CD14-positive monocyte (primary cell): Measurements from ENCODE around the gene KRT27. TPM values are rescaled to one million over a fixed set of nuclear protein-coding genes. Genes with fewer than 3 reads are reported as not detected.

Experiments used
- DNase-seq, 3 donors: peaks; one replicate each; pipeline ENCODE4 v3.0.0-alpha.2; 2011 to 2022
- H2AFZ ChIP-seq: 2 replicates; pipeline ENCODE4 v1.6.0; 2012; ENCODE audit warnings: mild to moderate bottlenecking, low read depth, low read length, inconsistent platforms; ENCODE audit not compliant: insufficient read depth, poor library complexity, severe bottlenecking
- H3K27ac ChIP-seq, 2 donors: 1 replicate in 1 of 2; 2 replicates in 1 of 2; pipeline ENCODE4 v1.5.1; 2012 to 2013; ENCODE audit warnings: low read length in 2 of 2, control low read depth in 1 of 2, inconsistent platforms in 1 of 2, low read depth in 1 of 2, mild to moderate bottlenecking in 1 of 2
- H3K27me3 ChIP-seq, 2 donors: one replicate each; pipeline versions ENCODE4 v1.6.0 to v1.6.1; 2011 to 2013; ENCODE audit warnings: low read length in 2 of 2; ENCODE audit not compliant: control insufficient read depth in 2 of 2, insufficient read depth in 2 of 2
- H3K36me3 ChIP-seq, 2 donors: replicated peaks in 1 of 2; 1 replicate in 1 of 2; 2 replicates in 1 of 2; pipeline versions ENCODE4 v1.5.1 to v1.6.1; 2012 to 2013; ENCODE audit warnings: low read length in 2 of 2, control low read depth in 1 of 2, inconsistent platforms in 1 of 2, mild to moderate bottlenecking in 1 of 2; ENCODE audit not compliant: insufficient read depth in 2 of 2, control insufficient read depth in 1 of 2
- H3K4me1 ChIP-seq, 2 donors: 1 replicate in 1 of 2; 2 replicates in 1 of 2; pipeline versions ENCODE4 v1.5.1 to v1.6.1; 2012 to 2013; ENCODE audit warnings: low read length in 2 of 2, control low read depth in 1 of 2, inconsistent platforms in 1 of 2, mild to moderate bottlenecking in 1 of 2, moderate library complexity in 1 of 2; ENCODE audit not compliant: insufficient read depth in 2 of 2, control insufficient read depth in 1 of 2
- H3K4me2 ChIP-seq: replicated peaks from 2 replicates; pipeline ENCODE3; 2012; ENCODE audit warnings: low read length, moderate library complexity, mild to moderate bottlenecking; ENCODE audit not compliant: poor library complexity, severe bottlenecking; ENCODE audit errors: extremely low read depth
- H3K4me3 ChIP-seq, 3 experiments: fragments of 200-600 bp in 1 of 3; sonication (generic) in 1 of 3; replicated peaks in 1 of 3; 1 replicate in 2 of 3; 2 replicates in 1 of 3; pipeline ENCODE4 v1.5.1; 2011 to 2013; ENCODE audit warnings: low read length in 3 of 3, mild to moderate bottlenecking in 3 of 3, control low read depth in 2 of 3, low read depth in 2 of 3, inconsistent platforms in 1 of 3, moderate library complexity in 1 of 3
- H3K79me2 ChIP-seq: 2 replicates; pipeline ENCODE4 v1.6.0; 2012; ENCODE audit warnings: mild to moderate bottlenecking, control low read depth, inconsistent platforms, low read length, moderate library complexity; ENCODE audit not compliant: insufficient read depth
- H3K9ac ChIP-seq: 2 replicates; pipeline ENCODE4 v1.6.0; 2017; ENCODE audit warnings: low read length, mild to moderate bottlenecking; ENCODE audit not compliant: insufficient read depth, poor library complexity, severe bottlenecking
- H3K9me3 ChIP-seq, 2 donors: replicated peaks in 1 of 2; 1 replicate in 1 of 2; 2 replicates in 1 of 2; pipeline versions ENCODE4 v1.5.1 to v1.6.1; 2012 to 2013; ENCODE audit warnings: low read length in 2 of 2, control low read depth in 1 of 2; ENCODE audit not compliant: control insufficient read depth in 1 of 2, insufficient read depth in 1 of 2
- H4K20me1 ChIP-seq: 2 replicates; pipeline ENCODE4 v1.6.0; 2012; ENCODE audit warnings: mild to moderate bottlenecking, low read length, control low read depth, moderate library complexity; ENCODE audit not compliant: insufficient read depth
- H3K27ac Mint-ChIP-seq, 7 donors: one replicate each; pipeline ENCODE4 v1.8.0; 2020; ENCODE audit warnings: mild to moderate bottlenecking in 7 of 7, mixed read lengths in 7 of 7, moderate library complexity in 6 of 7, inconsistent platforms in 2 of 7
- H3K27me3 Mint-ChIP-seq, 3 donors: one replicate each; pipeline ENCODE4 v1.8.0; 2021 to 2022; ENCODE audit warnings: low read depth in 3 of 3, mild to moderate bottlenecking in 3 of 3, mixed read lengths in 3 of 3, moderate library complexity in 3 of 3, inconsistent platforms in 1 of 3
- H3K36me3 Mint-ChIP-seq, 2 donors: one replicate each; pipeline ENCODE4 v1.8.0; 2020; ENCODE audit warnings: mixed read lengths in 2 of 2, inconsistent platforms in 1 of 2, mild to moderate bottlenecking in 1 of 2
- H3K4me1 Mint-ChIP-seq: one replicate; pipeline ENCODE4 v1.8.0; 2020; ENCODE audit warnings: mild to moderate bottlenecking, mixed read lengths
- H3K4me3 Mint-ChIP-seq, 2 donors: one replicate each; pipeline ENCODE4 v1.8.0; 2020; ENCODE audit warnings: mild to moderate bottlenecking in 2 of 2, mixed read lengths in 2 of 2, moderate library complexity in 1 of 2
- H3K9me3 Mint-ChIP-seq, 7 donors: one replicate each; pipeline ENCODE4 v1.8.0; 2020 to 2022; ENCODE audit warnings: mixed read lengths in 7 of 7, mild to moderate bottlenecking in 6 of 7, moderate library complexity in 6 of 7, inconsistent platforms in 2 of 7
- WGBS: methylation state at CpG from one replicate; pipeline ENCODE4 v1.1.5; 2013; ENCODE audit warnings: missing lambda C conversion rate; ENCODE audit not compliant: insufficient coverage; 5-methylcytosine and 5-hydroxymethylcytosine counted together
- intact Hi-C, 2 donors: fragments of 100-400 bp; cut with micrococcal nuclease; formaldehyde crosslinking; loops; one replicate each; pipeline versions ENCODE4 v1.15.0 to v1.15.1; 2023
- polyA plus RNA-seq, 3 donors: library from polyadenylated mRNA; depleted of rRNA in 1 of 3; unstranded in 2 of 3; stranded (reverse) in 1 of 3; fragments of 300-500 nt in 2 of 3; fragments of >200 nt in 1 of 3; fragmentation: Illumina TruSeq in 2 of 3; gene quantifications; 1 replicate in 2 of 3; 2 replicates in 1 of 3; pipeline ENCODE4 v1.2.3, GENCODE V29; 2012 to 2021
- TF ChIP-seq, protein P1 (sequence below): fragments of 200-600 bp; IDR thresholded peaks from one replicate; pipeline ENCODE4 v1.8.0; 2022; ENCODE audit warnings: antibody characterized with exemption, mild to moderate bottlenecking

KRT27 gene
- polyA plus RNA-seq, 3 donors, result not detected

DNA sequence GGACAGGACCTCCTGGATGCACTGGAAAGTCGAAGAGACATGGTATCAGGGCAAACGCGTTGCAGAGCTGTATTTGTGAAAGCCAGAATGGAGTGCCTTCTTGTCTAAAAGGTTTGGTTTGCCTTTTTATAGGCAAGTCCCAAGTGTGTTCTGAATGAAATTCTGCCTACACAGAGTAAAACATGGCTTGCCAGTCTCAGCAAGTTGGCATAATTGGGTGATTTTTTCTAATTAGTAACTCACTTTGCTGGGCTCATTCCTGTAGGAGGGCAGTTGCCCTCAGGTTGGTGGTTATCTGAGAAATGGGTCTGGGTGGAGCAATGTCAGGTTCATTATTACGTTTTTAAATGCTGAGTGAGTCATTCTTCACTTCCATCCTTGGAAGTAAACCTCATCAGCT, 27.1 kb downstream of the KRT27 start, which contains the start of gene KRT25:
Gene KRT25 (minus strand): TSS at position 101 of the 400 bp plus-strand sequence. CDS start 60 bp downstream, at position 41.
- Mint-ChIP-seq H3K4me1 (no peaks in the 10 kb centered on the region), H3K27ac (no peak within 1 kb of the TSS), H3K9me3 (peaks cover 14 to 23% (median 16%) of the 10 kb centered on the region in 7 donors), H3K4me3 (peak within 1 kb of the TSS in 1 of 2 donors; percentile 3), H3K27me3 (peaks cover 7 to 30% (median 21%) of the 10 kb centered on the region in 3 donors), H3K36me3 (no peaks in the 10 kb centered on the region)
- Histone ChIP-seq H3K4me3 (no peak within 1 kb of the TSS), H3K27me3 (peaks cover 0 to 2% of the 10 kb centered on the region in 2 donors), H3K9ac (no peak within 1 kb of the TSS), H3K4me2 (no peak within 1 kb of the TSS), H3K36me3 (no peaks in the 10 kb centered on the region), H3K9me3 (peaks cover under 1 to 13% of the 10 kb centered on the region in 2 donors), H2AFZ (no peak within 1 kb of the TSS), H4K20me1 (no peaks in the 10 kb centered on the region), H3K4me1 (no peaks in the 10 kb centered on the region), H3K27ac (no peak within 1 kb of the TSS), H3K79me2 (no peaks in the 10 kb centered on the region)
- whole genome bisulfite sequencing, result 100% methylated on average over 3 of the region's 4 CpGs
- intact Hi-C loops, result no loop called here
- no peak for DNase-seq
- TF ChIP-seq, protein P1, sequence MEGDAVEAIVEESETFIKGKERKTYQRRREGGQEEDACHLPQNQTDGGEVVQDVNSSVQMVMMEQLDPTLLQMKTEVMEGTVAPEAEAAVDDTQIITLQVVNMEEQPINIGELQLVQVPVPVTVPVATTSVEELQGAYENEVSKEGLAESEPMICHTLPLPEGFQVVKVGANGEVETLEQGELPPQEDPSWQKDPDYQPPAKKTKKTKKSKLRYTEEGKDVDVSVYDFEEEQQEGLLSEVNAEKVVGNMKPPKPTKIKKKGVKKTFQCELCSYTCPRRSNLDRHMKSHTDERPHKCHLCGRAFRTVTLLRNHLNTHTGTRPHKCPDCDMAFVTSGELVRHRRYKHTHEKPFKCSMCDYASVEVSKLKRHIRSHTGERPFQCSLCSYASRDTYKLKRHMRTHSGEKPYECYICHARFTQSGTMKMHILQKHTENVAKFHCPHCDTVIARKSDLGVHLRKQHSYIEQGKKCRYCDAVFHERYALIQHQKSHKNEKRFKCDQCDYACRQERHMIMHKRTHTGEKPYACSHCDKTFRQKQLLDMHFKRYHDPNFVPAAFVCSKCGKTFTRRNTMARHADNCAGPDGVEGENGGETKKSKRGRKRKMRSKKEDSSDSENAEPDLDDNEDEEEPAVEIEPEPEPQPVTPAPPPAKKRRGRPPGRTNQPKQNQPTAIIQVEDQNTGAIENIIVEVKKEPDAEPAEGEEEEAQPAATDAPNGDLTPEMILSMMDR, result no peak

DNA sequence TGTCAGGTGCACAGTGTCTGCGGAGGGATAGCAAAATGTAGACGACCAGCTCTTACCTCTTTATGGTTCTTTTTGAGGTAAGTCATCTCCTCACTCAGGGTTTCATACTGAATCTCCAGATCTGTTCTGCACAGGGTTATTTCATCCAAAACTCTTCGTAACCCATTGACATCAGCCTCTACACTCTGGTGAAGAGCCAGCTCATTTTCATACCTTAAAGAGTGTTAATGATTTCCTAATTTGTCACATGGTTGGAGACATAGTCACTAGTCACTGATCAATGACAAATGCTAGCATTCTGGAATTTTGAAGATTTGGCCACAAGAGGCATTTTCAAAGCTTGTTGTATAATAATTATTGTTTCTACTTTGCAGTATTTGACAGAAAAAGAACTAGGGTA, 28.5 kb downstream of the KRT27 start:
- H3K27ac Mint-ChIP-seq, result no peak overlapping the region
- intact Hi-C loops, result no loop called here

More for the DNA sequence above, 28.5 kb downstream of the KRT27 start:
- Histone ChIP-seq H2AFZ (no peak overlapping the region), H3K27ac (no peak overlapping the region), H3K9me3 (peaks cover 0 to 1% of the 10 kb centered on the region in 2 donors), H3K79me2 (no peaks in the 10 kb centered on the region), H3K36me3 (no peaks in the 10 kb centered on the region), H4K20me1 (no peaks in the 10 kb centered on the region), H3K4me2 (no peak overlapping the region), H3K4me3 (no peak overlapping the region), H3K4me1 (no peaks in the 10 kb centered on the region), H3K9ac (no peak overlapping the region), H3K27me3 (peaks cover 0 to 7% of the 10 kb centered on the region in 2 donors)
- Mint-ChIP-seq H3K36me3 (no peaks in the 10 kb centered on the region), H3K4me3 (no peak overlapping the region), H3K9me3 (peaks cover 4 to 13% (median 8%) of the 10 kb centered on the region in 7 donors), H3K27me3 (peaks cover 7 to 30% (median 21%) of the 10 kb centered on the region in 3 donors), H3K4me1 (no peaks in the 10 kb centered on the region)
- TF ChIP-seq, protein P1, result no peak
- no peak for DNase-seq
- no CpG with 5 or more reads among the region's 3 CpGs for WGBS
